Middle frontal gyrus (tissue), 1 donor: ENCODE measurements around the gene HAO1.
"Not testable (repeated sequence)": the region's sequence is repeated elsewhere in the genome, so short reads cannot be mapped to it uniquely, and the experiment has no call there.

Experiments
- DNase-seq: peaks from one replicate; pipeline ENCODE4 v3.0.0-alpha.2; 2015; ENCODE audit warnings: low spot score; ENCODE audit errors: extremely low spot score

The HAO1 gene

GRCh38 chr20:7940341-7940740 lies at the start of gene HAO1:
HAO1 (minus strand) TSS chr20:7940458; CDS start chr20:7940422, 36 bp downstream.
- DNase-seq: no peak

- DNase-seq: no peak
These were observed 49.1 kb upstream of the HAO1 start for GRCh38 chr20:7989379-7989778.

GRCh38 chr20:7985916-7986315 lies 45.7 kb upstream of the HAO1 start:
- no peak for DNase-seq

- DNase-seq: no peak
These were observed 43.9 kb upstream of the HAO1 start for GRCh38 chr20:7984192-7984591.

- no peak for DNase-seq
These were observed 41.1 kb upstream of the HAO1 start for GRCh38 chr20:7981374-7981773.

- no peak for DNase-seq
These were observed 40.2 kb upstream of the HAO1 start for GRCh38 chr20:7980332-7981046.

GRCh38 chr20:7977709-7978108 lies 37.5 kb upstream of the HAO1 start:
- no peak for DNase-seq

GRCh38 chr20:7975851-7976414 lies 35.7 kb upstream of the HAO1 start:
- no peak for DNase-seq

GRCh38 chr20:7974785-7975435 lies 34.7 kb upstream of the HAO1 start:
- no peak for DNase-seq

- DNase-seq: no peak
These were observed 31.4 kb upstream of the HAO1 start for GRCh38 chr20:7971536-7972280.

- no peak for DNase-seq
These were observed 27.1 kb upstream of the HAO1 start for GRCh38 chr20:7967199-7967844.

- DNase-seq: no peak
These were observed 25.9 kb upstream of the HAO1 start for GRCh38 chr20:7966176-7966575.

- no peak for DNase-seq
These were observed 19.2 kb upstream of the HAO1 start for GRCh38 chr20:7959484-7959883.

GRCh38 chr20:7956561-7956960 lies 16.3 kb upstream of the HAO1 start:
- not testable (repeated sequence) for DNase-seq

GRCh38 chr20:7950387-7950786 lies 10.1 kb upstream of the HAO1 start:
- no peak for DNase-seq

GRCh38 chr20:7943891-7944290 lies 3.6 kb upstream of the HAO1 start:
- no peak for DNase-seq

GRCh38 chr20:7939663-7940062 lies 595 bp downstream of the HAO1 start:
- DNase-seq: no peak

- DNase-seq: no peak
These were observed 2.2 kb downstream of the HAO1 start for GRCh38 chr20:7938058-7938457.

- no peak for DNase-seq
These were observed 2.9 kb downstream of the HAO1 start for GRCh38 chr20:7937328-7937727.

- no peak for DNase-seq
These were observed 5.2 kb downstream of the HAO1 start for GRCh38 chr20:7935027-7935551.

- no peak for DNase-seq
These were observed 6.9 kb downstream of the HAO1 start for GRCh38 chr20:7933346-7933745.
